ENCODE results near the gene BTN1A1.
A peak's percentile ranks its signal among the peaks of the same experiment; 100 is the strongest.
"Not testable (repeated sequence)": the region's sequence is repeated elsewhere in the genome, so short reads cannot be mapped to it uniquely, and the experiment has no call there.

Gene BTN1A1

GRCh38 chr6:26537160-26537845 is 37.2 kb downstream of the BTN1A1 start:
- DNase-seq (ENCODE audit: low spot score): peak; percentile 92

DNA sequence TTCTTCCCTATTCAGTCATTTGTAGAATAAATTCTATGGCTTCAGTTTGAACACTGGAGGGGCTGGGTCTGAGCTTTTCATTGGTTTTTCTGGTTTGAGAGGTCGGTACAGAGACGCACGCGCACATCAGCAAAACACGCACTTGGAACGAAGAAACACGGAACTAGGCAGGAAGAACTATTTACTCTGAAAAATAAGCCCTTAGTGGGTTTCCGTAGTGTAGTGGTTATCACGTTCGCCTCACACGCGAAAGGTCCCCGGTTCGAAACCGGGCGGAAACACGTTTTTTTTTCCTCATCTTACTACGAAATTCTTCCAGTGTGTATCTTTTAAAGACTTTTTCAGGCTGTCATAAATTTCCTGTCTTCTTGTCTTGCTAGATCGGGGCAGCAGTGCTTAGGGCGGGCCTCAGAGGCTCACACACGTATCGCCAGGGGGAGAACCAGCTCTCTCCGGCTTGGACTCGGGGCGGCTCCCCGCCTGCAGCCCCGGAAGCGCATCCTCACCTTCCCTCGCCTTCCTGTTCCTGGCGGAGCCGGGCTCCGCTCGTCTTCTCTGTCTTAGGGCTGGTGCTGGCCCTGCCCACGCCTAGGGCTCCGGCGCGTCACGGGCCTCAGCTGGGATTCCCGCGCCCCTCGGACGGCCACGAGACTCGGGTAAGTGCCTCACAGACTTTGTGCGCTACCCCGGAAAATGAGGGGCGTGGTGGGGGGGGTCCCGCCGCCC is 37.9 kb downstream of the BTN1A1 start, which contains the start of gene HMGN4:
HMGN4 (plus strand) TSS at position 521 of the 726 bp plus-strand sequence. CDS start 6,841 bp downstream, outside the sequence.
- DNase-seq (ENCODE audit: low spot score): peak; percentile 86

DNA sequence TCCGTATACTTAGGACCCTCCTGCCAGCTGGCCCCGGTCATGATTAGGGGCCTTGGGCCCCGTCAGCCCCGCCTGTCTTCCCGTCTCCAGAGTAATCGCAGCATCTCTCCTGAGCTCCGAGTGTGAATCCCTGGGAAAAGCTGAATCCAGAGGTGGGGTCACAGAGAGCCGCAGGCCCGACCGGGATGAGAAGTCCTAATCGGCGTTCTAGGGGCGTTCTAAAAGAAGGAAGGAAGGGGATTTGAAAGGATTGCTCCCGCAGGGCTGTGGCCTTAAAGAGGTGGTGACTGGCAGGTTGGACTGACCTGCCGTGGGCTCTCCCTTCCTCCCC is 38.4 kb downstream of the BTN1A1 start:
- no peak for DNase-seq (ENCODE audit: low spot score)

GRCh38 chr6:26539071-26539615 is 39.0 kb downstream of the BTN1A1 start:
- DNase-seq (ENCODE audit: low spot score): no peak

- no peak for DNase-seq (ENCODE audit: low spot score)
These were observed 41.5 kb downstream of the BTN1A1 start for GRCh38 chr6:26541579-26541978.

- DNase-seq (ENCODE audit: low spot score): no peak
These were observed 43.9 kb downstream of the BTN1A1 start for GRCh38 chr6:26543953-26544352.

- DNase-seq (ENCODE audit: low spot score): no peak
These were observed 44.4 kb downstream of the BTN1A1 start for GRCh38 chr6:26544473-26544872.

GRCh38 chr6:26545627-26546026 is 45.5 kb downstream of the BTN1A1 start:
- DNase-seq (ENCODE audit: low spot score): no peak

GRCh38 chr6:26547363-26547762 is 47.3 kb downstream of the BTN1A1 start:
- DNase-seq (ENCODE audit: low spot score): not testable (repeated sequence)

DNA sequence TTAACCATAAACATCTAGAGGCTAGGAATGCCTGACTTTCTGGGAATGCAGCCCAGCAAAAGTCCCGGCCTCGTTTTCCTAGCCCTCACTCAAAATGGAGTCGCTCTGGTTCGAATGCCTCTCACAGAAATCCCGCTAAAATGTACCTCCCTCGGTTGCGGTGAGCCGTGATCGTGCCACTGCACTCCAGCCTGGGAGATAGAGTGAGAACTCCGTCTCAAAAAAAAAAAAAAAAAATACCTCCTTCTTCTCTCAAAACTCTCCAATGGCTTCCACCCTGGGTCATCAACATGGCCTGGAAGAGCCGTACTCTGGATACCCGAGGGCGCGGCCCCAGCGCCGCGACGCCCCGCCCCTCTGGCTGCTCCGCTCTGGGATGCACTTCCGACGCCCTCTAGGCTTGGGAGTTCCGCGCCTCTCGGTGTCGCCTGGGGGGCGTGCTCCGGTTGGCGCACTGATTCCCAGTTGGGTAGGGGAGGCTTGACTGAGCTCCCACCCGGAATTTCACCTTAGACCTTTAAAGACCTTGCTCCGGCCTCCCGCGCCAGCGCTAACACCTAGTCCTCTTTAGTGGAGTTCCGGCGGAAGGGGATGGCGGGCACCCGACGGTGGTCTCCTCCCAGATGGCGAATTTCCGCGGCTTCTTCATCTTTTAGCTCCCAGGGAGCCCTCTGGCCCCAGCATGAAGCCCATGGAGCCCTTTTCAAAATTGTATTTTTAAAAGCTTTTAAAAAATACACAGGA is 50.3 kb downstream of the BTN1A1 start:
- DNase-seq (ENCODE audit: low spot score): no peak

- no peak for DNase-seq (ENCODE audit: low spot score)
These were observed 52.1 kb downstream of the BTN1A1 start for GRCh38 chr6:26552205-26552604.

DNA sequence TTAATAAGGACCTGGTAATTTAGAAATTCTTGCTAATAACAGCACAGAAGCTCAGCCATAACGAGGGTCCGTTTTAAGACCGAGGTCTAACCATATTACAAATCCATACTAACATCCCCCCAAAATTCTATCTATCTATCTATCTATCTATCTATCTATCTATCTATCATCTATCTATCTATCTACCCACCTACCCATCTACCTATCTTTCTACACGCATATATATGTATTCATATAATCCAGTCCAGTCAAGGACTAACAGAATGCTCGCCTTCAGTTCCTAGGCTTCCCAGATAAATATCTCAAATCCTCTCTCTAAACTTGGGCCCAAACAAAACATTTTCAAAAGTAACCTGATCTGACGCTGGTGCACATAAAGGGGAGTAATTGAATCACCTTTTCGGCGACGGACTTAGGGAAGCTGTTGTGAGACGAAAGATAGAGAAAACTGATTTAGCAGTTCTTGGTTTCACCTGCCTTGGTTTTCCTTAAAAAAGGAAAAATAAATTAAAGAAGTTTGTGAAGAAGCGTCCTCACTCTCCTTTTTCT is 52.6 kb downstream of the BTN1A1 start:
- no peak for DNase-seq (ENCODE audit: low spot score)

DNA sequence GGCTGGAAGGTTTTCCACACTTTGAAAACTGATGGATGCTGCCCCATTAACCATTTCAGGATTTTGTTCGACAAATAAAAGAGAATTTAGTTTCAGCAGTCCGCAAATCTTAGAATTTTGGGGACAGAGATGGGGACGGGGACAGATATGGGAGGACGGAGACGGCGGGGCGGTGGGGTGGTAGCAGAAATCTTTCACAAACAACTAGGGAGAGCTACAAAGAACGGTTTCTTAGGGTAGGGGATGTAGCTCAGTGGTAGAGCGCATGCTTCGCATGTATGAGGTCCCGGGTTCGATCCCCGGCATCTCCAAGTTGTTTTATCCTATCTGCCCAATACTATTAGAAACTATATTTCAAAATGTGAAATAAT is 53.1 kb downstream of the BTN1A1 start:
- DNase-seq (ENCODE audit: low spot score): peak; percentile 73

GRCh38 chr6:26553635-26554446 is 53.7 kb downstream of the BTN1A1 start:
- DNase-seq (ENCODE audit: low spot score): peak; percentile 73

DNA sequence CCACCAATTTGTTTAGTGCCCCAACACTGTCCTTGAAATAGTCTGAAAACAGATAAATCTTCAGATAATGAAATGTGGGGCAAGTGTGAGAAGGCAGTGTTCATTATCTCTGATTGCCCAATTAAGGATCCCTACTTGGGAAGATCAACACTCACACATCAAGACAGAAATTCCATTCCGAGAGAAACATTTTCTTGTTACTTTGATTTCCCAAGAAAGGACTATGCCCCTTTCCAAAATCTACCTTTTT is 54.3 kb downstream of the BTN1A1 start:
- DNase-seq (ENCODE audit: low spot score): no peak

- DNase-seq (ENCODE audit: low spot score): peak; percentile 75
These were observed 54.8 kb downstream of the BTN1A1 start for GRCh38 chr6:26554697-26555504.

DNA sequence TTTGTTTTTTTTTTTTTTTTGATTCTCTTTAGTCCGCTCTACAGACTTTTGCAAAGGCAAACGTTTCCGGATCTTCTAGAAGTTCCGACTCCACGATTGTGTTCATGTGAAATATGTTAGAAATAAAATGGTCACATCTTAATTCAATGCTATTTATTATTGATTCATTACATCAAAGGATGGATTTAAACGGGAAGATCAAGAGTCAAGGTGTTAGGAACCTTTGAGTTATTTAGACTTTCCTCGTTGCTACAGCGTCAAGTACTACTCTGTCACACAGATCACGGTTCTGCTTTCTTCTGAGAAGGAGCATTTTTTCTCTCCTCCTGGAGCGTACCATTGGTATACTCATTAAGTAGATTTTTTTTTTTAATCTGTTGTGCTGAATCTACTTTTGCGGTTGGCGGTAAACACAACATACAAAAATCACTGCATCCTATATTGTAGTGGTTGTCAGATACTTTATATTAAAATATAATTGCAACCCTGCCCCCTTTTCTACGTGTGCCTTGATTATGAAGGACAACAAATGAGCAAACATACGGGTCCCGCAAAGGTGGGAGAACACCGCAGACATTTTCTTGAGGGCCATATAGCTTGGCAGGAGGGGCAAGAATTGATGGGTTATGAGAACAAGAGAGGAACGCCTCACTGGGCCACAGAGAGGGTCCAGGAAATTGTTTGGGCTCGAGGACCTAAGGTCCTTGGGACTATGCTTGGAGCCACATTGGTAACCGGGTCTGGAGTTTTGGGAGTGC is 55.6 kb downstream of the BTN1A1 start:
- no peak for DNase-seq (ENCODE audit: low spot score)

DNA sequence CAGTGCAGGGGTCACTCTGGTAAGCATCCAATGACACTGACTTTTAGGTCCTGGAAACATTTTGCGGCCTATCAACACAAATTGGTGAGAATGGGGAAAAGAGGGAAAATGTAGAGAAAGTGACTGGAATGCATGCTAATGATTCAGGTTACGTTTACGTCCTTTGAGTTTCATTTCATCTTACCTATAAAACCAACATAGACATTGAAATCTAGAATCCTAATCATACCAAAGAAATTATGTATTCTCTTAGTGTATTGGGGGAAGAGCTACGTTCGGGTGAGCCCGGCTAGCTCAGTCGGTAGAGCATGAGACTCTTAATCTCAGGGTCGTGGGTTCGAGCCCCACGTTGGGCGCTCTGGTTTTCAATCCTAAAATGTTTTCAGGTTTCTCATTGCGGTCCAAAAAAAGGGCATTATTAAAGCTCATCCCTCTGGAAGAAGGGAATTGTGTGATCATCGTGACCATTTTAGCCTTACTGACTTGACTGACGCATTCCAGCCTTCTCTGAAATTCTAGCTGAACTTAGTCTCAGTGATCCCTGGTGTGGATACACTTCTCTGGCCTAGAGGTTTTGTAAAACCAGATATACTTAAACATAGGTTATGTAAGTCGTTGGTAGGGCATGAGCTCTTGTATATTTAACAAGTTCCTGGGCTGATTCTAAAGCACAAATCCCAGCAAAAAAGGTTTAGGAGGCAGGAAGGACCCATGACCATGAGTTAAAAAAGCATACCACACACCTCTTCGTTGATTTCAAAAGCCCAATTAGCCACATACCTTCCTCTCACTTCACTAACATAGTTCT is 56.4 kb downstream of the BTN1A1 start:
- DNase-seq (ENCODE audit: low spot score): peak; percentile 71
